ENCODE results near the gene SRP68.
A peak's percentile ranks its signal among the peaks of the same experiment; 100 is the strongest.

The SRP68 gene

GRCh38 chr17:76017481-76018339 is 54.6 kb downstream of the SRP68 start:
- DNase-seq (ENCODE audit: low spot score) = no peak

- DNase-seq (ENCODE audit: low spot score) = no peak
Observed at GRCh38 chr17:76014925-76015261, 57.4 kb downstream of the SRP68 start.

GRCh38 chr17:76014100-76014924 is 58.0 kb downstream of the SRP68 start:
- peak; percentile 80 for DNase-seq (ENCODE audit: low spot score)

- DNase-seq (ENCODE audit: low spot score) = no peak
Observed at GRCh38 chr17:76013377-76013932, 58.9 kb downstream of the SRP68 start.

GRCh38 chr17:76011951-76012350 is 60.4 kb downstream of the SRP68 start:
- no peak for DNase-seq (ENCODE audit: low spot score)

GRCh38 chr17:76009969-76010661 is 62.2 kb downstream of the SRP68 start:
- no peak for DNase-seq (ENCODE audit: low spot score)

- DNase-seq (ENCODE audit: low spot score) = no peak
Observed at GRCh38 chr17:76009447-76009846, 62.9 kb downstream of the SRP68 start.

- no peak for DNase-seq (ENCODE audit: low spot score)
Observed at GRCh38 chr17:76008630-76009425, 63.5 kb downstream of the SRP68 start.

- DNase-seq (ENCODE audit: low spot score) = no peak
Observed at GRCh38 chr17:76008208-76008607, 64.1 kb downstream of the SRP68 start.

GRCh38 chr17:76007850-76008165 is 64.5 kb downstream of the SRP68 start:
- no peak for DNase-seq (ENCODE audit: low spot score)

- DNase-seq (ENCODE audit: low spot score) = no peak
Observed at GRCh38 chr17:76007131-76007849, 65.0 kb downstream of the SRP68 start.

GRCh38 chr17:76005263-76006149 is 66.8 kb downstream of the SRP68 start:
- DNase-seq (ENCODE audit: low spot score) = peak; percentile 82

GRCh38 chr17:76004750-76005262 is 67.5 kb downstream of the SRP68 start:
- no peak for DNase-seq (ENCODE audit: low spot score)

GRCh38 chr17:76003915-76004314 is 68.4 kb downstream of the SRP68 start:
- DNase-seq (ENCODE audit: low spot score) = no peak

- DNase-seq (ENCODE audit: low spot score) = no peak
Observed at GRCh38 chr17:76002100-76002499, 70.2 kb downstream of the SRP68 start.

GRCh38 chr17:76000755-76001521 is 71.4 kb downstream of the SRP68 start, which contains the start of gene CDK3:
TSS of gene CDK3 (plus strand) at chr17:76000855. CDS start at chr17:76001426, 571 bp downstream.
- DNase-seq (ENCODE audit: low spot score) = no peak

- DNase-seq (ENCODE audit: low spot score) = peak; percentile 57
Observed at GRCh38 chr17:76000016-76000754, 72.1 kb downstream of the SRP68 start.

GRCh38 chr17:75998327-75998795 is 74.0 kb downstream of the SRP68 start:
- no peak for DNase-seq (ENCODE audit: low spot score)
